Kidney epithelial cell (primary cell): ENCODE data around the gene CD37. TPM values are rescaled to one million over a fixed set of nuclear protein-coding genes. Genes with fewer than 3 reads are reported as not detected.
"Not testable (repeated sequence)": the region's sequence is repeated elsewhere in the genome, so short reads cannot be mapped to it uniquely, and the experiment has no call there.

Source experiments
- DNase-seq: peaks from one replicate; pipeline ENCODE4 v3.0.0-alpha.2; 2010; ENCODE audit warnings: low read depth
- H3K27me3 ChIP-seq: 2 replicates; pipeline ENCODE4 v1.6.0; 2011; ENCODE audit warnings: low read length; ENCODE audit not compliant: control insufficient read depth, insufficient read depth
- H3K36me3 ChIP-seq: 2 replicates; pipeline ENCODE4 v1.5.1; 2011; ENCODE audit warnings: low read length; ENCODE audit not compliant: control insufficient read depth, insufficient read depth
- H3K4me3 ChIP-seq: 2 replicates; pipeline ENCODE4 v1.5.1; 2011; ENCODE audit warnings: low read depth, mild to moderate bottlenecking, control low read depth, low read length
- total RNA-seq: library from RNA; depleted of rRNA; stranded (reverse); fragments of >200 nt; gene quantifications from 2 replicates; pipeline ENCODE4 v1.2.3, GENCODE V29; 2015
- TF ChIP-seq, protein P1 (sequence below): IDR thresholded peaks from 2 replicates; pipeline ENCODE4 v1.5.1; 2011; ENCODE audit warnings: mild to moderate bottlenecking, moderate library complexity, low read length, control low read depth, inconsistent platforms; ENCODE audit not compliant: insufficient read depth, poor library complexity, severe bottlenecking

The CD37 gene, protein sequence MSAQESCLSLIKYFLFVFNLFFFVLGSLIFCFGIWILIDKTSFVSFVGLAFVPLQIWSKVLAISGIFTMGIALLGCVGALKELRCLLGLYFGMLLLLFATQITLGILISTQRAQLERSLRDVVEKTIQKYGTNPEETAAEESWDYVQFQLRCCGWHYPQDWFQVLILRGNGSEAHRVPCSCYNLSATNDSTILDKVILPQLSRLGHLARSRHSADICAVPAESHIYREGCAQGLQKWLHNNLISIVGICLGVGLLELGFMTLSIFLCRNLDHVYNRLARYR
- 0.07 TPM in 1 of 2 replicates, not detected in the other for total RNA-seq

DNA sequence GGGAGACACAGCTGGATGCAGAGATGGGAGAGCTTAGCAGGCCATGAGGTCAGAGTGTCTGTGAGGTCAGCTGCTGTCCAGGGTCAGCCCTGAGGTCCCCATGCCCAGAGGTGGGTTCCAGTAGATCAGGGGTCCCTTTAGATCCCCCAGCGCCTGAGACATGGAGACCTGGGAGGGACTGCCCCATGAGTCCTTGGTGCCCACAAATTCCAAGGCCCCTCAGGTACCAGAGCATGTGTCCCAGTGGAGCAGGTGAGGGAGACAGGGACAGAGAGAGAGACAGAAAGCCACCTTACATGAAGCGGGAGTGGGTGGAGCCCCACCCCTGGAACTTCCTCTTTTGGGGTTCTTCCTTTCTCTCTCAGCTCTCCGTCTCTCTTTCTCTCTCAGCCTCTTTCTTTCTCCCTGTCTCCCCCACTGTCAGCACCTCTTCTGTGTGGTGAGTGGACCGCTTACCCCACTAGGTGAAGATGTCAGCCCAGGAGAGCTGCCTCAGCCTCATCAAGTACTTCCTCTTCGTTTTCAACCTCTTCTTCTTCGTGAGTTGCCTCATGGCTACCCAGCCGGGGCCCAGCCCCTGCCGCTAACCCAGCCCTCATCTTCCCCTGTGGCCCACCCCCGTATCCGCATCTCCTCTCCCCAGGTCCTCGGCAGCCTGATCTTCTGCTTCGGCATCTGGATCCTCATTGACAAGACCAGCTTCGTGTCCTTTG, at the start of gene CD37:
Gene CD37, plus strand, starts transcription at position 336 of the 713 bp plus-strand sequence. Its CDS starts 135 bp downstream, at position 471.
- Histone ChIP-seq H3K4me3 (no peak within 1 kb of the TSS), H3K36me3 (no peaks in the 10 kb centered on the region), H3K27me3 (peaks cover 13% of the 10 kb centered on the region)
- TF ChIP-seq, protein P1, sequence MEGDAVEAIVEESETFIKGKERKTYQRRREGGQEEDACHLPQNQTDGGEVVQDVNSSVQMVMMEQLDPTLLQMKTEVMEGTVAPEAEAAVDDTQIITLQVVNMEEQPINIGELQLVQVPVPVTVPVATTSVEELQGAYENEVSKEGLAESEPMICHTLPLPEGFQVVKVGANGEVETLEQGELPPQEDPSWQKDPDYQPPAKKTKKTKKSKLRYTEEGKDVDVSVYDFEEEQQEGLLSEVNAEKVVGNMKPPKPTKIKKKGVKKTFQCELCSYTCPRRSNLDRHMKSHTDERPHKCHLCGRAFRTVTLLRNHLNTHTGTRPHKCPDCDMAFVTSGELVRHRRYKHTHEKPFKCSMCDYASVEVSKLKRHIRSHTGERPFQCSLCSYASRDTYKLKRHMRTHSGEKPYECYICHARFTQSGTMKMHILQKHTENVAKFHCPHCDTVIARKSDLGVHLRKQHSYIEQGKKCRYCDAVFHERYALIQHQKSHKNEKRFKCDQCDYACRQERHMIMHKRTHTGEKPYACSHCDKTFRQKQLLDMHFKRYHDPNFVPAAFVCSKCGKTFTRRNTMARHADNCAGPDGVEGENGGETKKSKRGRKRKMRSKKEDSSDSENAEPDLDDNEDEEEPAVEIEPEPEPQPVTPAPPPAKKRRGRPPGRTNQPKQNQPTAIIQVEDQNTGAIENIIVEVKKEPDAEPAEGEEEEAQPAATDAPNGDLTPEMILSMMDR: no peak
- no peak for DNase-seq

DNA sequence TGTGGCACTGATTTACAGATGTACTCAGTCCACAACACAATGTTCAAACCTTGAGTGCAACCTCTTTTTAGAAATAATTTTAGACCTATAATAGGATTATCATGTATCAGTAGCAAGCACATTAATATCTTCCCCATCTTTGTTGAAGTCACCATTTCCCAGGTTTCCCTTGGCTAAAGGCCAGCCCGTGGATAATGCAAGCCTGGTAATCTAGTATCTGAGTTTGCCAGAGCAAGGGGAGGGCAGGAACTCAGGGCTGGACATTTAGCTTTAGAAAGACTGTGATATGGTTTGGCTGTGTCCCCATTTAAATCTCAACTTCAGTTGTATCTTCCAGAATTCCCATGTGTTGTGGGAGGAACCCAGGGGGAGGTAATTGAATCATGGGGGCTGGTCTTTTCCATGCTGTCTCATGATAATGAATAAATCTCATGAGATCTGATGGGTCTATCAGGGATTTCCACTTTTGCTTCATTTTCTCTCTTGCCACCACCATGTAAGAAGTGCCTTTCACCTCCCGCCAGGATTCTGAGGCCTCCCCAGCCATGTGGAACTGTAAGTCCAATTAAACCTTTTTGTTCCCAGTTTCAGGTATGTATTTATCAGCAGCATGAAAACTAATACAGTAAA, 48.0 kb upstream of the CD37 start:
- TF ChIP-seq, protein P1: no peak
- Histone ChIP-seq H3K4me3 (no peak overlapping the region), H3K36me3 (no peaks in the 10 kb centered on the region), H3K27me3 (no peaks in the 10 kb centered on the region)
- no peak for DNase-seq

DNA sequence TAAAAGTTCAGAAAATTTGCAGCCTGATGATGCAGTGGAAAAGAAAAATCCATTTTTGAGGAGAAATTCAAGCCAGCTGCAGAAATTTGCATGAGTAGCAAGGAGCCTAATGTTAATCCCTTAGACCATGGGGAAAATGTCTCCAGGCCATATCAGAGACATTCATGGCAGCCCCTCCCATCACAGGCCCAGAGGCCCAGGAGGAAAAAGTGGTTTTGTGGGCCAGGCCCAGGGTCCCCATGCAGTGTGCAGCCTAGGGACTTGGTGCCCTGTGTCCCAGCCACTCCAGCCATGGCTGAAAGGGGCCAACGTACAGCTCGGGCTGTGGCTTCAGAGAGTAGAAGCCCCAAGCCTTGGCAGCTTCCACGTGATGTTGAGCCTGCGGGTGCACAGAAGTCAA, 47.0 kb upstream of the CD37 start:
- not testable (repeated sequence) for H3K27me3 ChIP-seq, H3K4me3 ChIP-seq, DNase-seq, H3K36me3 ChIP-seq

DNA sequence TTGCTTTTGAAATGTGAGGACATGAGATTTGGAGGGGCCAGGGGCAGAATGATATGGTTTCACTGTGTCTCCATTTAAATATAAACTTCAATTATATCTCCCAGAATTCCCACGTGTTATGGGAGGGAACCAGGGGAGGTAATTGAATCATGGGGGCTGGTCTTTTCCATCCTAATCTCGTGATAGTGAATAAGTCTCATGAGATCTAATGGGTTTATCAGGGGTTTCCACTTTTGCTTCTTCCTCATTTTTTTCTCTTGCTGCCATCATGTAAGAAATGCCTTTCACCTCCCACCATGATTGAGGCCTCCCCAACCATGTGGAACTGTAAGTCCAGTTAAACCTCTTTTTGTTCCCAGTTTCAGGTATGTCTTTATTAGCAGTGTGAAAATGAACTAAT, 45.9 kb upstream of the CD37 start:
- not testable (repeated sequence) for H3K36me3 ChIP-seq, DNase-seq, H3K27me3 ChIP-seq, H3K4me3 ChIP-seq

DNA sequence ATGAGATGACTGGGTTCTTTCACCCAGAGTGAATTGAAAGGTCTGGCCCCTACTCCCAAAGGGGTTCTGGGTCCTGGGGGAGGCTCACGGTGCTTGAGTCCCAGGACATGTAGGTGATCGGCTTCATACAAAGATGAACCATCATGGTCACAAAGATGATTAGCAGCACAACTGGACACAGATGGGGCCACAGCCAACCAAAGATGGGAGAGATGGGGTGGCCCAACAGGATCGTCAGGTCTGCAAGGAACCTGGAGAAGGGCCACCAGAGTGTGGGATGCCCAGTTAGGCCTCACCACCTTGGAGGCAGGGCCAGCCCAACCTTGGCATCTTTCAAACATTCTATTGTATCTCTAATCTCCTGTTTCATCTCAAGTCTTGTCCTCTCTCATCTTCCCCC, 44.7 kb upstream of the CD37 start:
- TF ChIP-seq, protein P1: no peak
- Histone ChIP-seq H3K36me3 (no peaks in the 10 kb centered on the region), H3K27me3 (no peaks in the 10 kb centered on the region), H3K4me3 (no peak overlapping the region)
- no peak for DNase-seq

DNA sequence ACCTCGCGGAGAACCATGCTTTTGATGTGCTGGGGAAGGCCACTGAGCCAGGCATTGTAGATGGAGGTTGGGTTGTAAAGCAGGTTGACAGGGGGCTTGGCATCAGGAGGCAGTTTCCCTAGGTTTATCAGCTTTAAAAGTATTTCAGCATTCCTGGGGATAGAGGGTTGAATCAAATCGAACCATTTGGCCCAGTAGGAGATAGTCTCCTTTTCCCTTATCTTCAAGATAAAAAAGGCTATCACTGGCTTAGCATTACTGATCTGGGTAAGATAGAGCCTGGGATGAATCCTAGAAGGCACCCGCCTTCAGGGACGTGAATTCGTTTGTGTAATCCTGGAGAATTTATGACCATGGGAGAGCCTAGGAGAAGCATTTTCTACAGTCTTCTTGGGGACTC, 40.8 kb upstream of the CD37 start:
- Histone ChIP-seq H3K4me3 (no peak overlapping the region), H3K36me3 (no peaks in the 10 kb centered on the region), H3K27me3 (no peaks in the 10 kb centered on the region)
- TF ChIP-seq, protein P1: no peak
- no peak for DNase-seq
